ENCODE results near the gene NSG1.
A peak's percentile ranks its signal among the peaks of the same experiment; 100 is the strongest.

The NSG1 gene

DNA sequence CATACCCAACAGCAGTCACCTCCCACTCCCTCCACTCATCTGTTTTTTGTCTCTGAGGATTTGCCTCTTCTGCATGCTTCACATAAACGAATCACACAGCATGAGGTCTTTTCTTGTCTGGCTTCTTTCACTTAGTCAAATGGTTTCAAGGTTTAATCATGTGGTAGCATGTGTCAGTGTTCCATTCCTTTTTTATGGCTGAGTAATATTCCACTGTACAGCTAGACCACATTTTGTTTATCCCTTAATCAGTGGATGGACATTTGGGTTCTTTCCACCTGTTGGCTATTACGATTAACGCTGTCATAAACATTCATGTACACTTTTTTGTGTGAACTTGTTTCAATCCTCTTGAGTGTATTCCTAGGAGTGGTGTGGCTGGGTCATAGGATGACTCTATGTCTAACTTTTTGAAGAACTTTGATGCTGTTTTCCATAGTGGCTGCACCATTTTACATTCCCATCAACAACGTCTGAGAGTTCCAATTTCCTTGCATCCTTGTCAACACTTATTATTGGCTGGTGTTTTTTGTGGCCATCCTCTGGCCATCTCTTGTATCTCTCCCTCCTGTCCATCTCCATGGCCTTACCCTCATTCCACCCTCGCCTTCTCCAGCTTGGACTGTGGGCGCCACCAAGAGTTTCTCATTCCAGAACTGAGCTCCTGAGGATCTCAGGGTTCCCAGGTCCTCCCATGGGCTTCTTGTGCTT is 12.4 kb upstream of the NSG1 start:
- no peak for DNase-seq

DNA sequence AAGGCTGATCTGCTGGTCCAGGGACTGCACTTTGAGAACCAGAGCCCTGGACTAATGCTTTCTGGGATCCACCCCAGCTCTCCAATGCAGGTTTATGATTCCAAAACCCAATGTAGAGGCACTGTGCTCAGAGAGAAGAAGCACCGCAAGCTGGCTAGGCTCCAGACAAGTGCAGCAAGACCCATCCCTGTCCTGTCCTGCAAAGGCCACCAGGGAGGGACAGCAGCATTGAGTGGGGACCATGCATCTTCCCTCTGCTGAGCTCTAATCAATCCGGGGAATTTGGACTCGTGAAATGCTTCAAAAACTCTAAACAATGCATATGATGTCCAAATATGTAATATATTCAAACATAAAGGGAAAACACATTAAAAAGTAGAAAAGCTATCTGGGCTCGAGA is 10.8 kb upstream of the NSG1 start:
- DNase-seq: no peak

DNA sequence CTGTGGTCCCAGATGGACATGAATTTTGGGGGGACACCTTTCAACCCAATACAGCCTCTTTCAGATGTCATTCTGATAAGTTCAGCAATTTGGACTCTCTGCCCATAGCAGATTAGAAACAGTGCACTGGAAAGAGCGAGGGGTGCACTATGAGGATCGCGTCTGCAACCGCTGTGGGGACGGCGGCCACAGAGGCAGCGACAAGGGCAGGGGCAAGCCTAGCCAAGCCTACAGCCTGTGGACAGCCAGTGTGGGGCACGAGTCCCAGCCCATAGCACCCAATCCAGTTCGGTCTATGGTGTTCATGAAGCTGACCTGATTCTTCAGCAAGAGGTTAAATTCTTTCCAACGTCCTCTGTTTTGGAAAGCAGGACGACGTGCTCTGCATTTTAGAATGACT is 9.7 kb upstream of the NSG1 start:
- no peak for DNase-seq

DNA sequence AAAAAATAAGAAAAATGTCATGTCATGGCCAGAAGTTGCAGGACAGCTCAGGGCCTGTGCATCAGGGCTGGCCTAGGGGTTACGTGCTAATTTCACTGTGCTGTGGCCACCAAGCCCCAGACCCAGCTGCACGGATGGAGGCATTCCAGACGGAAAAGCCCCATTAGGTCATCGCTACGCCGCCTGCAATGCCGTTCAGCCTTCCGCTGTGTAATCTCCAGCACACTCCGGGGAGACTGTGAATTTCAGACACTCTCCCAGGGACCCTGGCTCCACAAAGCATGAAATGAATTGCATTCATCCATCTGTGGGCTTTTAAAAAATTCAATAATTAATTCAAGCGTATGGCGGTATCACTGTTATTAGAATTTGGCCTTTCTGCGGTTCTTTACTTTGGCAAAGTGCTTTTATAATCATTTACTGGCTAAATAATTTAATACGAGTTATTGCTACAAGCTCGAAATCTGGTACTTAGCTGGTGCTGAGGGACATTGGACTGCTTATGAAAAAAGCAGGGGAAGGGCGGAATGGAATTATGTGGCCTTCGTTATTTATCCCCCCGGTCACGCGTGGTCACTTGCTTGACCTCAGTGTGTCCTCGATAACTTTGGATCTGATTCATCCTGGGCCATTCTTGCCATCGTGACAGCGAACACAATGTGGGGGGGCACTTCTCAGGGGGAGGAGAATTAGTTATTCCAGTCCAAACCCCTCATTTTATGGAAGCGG is 9.0 kb upstream of the NSG1 start:
- DNase-seq: no peak

DNA sequence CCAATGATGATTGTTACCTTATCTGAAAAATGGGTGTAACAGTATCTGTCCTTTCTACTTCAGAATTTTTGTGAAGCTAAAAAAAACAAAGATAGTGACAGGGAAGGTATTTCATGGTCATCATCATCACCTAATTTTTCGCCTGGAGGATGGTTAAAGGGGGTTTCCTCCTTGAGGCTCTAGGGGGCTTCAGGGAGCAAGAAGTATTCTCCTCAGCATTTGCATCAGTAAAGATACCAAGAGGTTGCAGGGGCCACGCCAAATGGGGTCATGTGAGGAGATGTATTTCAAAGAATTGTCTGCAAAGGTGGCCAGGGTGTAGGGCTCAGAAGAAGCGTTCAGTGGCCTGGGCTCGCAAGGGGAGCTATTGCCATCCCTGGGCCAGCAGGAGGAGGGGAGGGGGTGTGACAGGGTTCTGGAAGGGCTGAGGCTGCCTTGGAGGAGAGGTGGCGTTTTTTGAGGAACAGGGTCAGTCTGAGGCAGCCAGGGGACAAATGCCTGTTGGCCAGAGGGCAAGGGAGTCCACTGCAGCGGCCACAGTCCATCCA is 7.3 kb upstream of the NSG1 start:
- DNase-seq: no peak

DNA sequence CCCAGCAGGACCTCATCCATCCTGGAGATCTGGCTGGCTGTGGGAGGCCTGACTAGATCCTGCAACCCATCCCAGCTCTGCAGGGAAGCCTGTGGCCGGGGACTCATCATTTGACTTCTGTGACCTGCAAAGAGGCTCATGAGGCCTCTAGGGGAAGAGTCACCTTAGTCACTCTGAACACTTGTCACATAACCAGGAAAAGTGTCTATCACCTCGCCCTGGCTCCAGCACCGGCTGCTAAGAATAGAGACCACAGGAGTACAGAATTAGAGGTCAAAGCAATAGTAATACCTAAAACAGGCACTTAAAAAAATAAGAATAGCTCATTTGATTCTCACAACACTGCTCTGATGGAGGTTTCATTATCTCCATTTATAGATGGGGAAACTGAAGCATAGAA is 3.8 kb upstream of the NSG1 start:
- no peak for DNase-seq

DNA sequence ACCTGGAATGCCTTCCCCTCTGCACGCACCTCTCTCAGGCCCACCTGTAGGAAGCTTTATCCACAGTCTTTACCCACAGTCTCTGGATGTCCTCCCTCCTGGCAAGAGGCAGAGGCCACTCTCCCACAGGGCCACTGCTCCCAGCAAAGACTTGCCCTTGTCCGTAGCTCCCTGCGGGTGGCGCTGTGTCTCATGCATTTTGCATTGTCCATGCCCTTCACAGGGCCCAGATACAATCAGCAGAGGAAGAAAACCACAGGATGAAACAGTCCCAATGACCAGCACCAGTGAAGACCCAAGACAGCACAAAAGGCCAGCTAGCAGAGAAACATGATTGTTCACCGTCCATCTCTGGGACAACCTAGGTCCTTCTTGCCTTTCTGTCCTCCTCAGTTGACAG is 2.1 kb upstream of the NSG1 start:
- DNase-seq: peak; percentile 33

DNA sequence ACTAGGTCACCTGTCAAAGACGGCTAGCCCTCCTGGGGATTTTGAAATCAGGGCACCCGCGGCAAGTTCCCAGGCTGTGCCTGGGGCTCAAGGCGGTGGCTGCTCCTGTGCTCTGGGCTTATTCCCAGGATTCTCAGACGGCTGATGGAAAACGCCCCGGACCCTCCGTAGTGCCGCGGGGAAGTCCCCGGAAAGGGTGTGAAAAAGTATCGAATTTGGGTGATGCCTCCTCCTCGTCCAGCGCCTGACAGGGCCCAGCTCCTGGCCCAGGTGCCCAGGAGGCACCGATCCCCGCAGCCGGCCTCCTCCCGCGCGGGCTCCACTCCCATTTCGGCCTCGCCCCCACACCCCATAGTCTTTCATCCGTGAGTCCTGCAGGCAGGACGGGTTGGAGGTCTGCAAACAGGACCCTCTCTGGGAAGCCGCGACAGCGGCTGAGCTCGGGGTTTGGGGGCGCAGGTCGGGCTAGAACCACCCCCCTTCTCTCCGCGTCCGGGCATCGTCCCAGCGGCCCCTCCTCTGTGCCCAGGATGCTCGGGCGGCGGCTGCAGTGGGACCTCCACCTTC is 1.1 kb upstream of the NSG1 start:
- DNase-seq: no peak

DNA sequence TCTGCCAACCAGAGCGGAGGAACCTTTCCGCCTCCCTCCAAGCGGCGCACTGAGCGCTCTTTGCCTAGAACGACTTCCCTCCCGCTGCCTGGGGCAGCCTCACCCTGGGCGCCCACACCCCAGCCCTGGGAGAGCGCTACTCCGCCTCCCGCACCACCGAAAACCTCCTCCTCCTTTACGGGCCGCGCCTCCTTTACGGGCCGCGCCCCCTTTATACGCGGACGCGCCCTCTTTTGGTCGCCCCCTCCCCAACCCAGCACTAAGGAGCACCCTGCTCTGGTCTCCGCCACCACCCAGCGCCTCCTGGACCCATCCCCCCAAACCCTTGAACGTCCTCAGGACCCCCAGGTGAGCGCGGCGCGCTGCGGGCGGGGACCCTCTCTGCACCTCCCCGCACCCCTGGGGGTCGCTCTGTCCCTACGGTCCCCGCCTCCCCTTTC is 586 bp upstream of the NSG1 start:
- peak; percentile 54 for DNase-seq

DNA sequence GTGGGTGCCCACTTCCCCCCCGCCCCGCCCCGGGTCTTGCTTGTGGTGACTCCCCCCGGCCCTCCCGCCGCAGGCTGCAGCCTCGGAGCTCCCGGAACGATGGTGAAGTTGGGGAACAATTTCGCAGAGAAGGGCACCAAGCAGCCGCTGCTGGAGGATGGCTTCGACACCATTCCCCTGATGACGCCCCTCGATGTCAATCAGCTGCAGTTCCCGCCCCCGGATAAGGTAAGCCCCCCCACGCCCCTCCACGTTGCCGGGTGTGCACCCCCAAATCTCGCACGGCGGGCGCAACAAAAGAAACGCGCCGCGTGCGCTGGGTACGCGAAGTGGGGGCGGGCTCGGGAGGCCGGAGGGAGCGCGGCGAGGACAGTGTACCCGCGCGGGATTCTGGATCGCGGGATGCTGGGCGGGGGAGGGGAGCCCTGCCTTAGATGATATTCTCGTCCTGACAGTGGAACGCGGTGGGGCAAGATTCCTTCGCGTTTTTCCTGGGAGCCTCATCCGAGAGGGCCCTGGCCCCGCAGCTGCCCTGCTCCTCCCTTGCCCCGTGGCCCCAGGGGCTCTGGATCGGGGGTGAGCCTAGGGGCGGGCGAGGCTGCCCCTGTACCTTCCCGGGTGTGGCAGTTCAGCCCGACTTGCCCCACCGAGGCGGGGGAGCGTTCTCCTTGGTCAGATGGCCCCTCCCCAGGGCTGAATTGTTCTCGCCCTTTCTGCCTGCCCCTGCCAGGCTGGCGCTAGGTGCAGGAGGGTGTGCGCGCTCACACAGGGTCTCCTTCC is 819 bp downstream of the NSG1 start:
- no peak for DNase-seq

DNA sequence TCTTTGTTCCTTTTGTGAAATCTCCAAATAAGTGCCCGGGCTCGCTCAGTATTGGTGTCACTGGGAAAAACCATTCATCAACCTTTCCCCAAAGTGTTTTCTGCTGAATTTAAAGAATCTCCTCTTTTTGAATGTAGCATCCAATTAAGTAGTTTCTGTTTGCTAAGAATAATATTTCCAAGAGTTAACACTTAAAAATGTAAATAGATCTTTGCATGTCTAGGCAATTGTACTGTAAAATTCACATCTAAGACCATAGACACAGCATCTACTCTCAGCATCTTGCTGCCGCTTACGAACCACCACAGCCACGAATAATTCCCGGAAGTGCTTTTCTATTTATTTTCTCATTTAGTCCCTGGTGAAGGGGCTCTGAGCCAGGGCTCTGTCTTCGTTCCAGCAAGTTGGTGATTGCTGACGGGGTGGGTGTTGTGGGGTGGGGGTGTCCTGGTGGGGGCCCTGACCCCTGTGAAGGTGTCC is 1.4 kb downstream of the NSG1 start:
- DNase-seq: peak; percentile 24

DNA sequence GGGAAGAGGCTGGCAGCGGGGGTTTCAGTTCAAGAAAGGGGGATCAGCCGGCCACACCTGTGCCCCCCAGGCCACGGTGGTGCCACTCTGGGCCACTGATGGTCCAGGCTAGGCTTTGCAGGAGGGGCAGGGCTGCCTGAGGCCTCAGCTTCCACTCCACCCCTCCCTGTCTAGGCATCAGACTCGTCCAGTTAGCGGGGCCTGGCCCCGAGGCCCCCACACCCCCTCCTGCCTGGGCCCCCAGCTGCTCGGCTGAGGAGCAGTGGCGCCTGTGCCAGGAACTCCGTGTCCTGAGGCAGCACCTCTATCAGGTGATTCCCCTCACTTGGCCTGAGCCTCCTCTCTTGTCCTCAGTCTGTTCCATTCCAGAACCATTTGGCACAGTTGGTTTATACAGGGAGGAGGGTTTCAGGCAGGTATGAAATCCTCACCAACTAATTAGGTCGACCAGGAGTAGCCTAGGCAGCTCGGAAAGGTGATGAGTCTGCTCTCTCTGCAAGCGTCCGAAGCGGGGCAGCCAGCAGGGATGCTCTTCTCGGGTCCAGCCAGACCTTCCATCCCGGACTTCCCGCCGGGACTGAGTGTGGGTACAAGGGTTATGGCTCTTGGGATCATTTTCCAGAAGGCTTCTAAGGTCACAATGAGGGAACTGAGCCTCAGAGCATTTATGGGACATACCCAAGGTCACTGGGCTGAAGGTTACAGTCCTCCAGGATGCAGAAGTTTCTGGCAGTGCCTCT is 2.1 kb downstream of the NSG1 start:
- no peak for DNase-seq

DNA sequence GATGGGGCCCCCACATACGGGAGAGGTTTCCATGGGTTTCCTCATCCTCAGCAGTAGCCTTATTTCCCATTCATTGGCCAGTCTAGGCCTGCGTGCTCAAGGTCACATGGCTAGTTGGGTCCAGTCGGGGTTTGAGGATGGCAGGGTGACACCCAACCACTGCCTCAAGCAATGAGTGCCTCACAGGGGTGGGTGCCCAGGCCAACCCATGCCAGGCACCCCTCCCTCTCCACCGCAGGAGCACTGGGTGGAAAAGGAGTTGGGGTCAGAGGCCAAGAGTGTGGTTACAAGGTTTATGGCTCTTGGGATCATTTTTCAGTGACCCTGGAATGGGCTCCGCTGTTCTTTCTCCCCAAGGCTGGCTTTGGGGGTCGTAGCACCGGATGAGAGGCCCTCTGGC is 3.1 kb downstream of the NSG1 start:
- DNase-seq: no peak

DNA sequence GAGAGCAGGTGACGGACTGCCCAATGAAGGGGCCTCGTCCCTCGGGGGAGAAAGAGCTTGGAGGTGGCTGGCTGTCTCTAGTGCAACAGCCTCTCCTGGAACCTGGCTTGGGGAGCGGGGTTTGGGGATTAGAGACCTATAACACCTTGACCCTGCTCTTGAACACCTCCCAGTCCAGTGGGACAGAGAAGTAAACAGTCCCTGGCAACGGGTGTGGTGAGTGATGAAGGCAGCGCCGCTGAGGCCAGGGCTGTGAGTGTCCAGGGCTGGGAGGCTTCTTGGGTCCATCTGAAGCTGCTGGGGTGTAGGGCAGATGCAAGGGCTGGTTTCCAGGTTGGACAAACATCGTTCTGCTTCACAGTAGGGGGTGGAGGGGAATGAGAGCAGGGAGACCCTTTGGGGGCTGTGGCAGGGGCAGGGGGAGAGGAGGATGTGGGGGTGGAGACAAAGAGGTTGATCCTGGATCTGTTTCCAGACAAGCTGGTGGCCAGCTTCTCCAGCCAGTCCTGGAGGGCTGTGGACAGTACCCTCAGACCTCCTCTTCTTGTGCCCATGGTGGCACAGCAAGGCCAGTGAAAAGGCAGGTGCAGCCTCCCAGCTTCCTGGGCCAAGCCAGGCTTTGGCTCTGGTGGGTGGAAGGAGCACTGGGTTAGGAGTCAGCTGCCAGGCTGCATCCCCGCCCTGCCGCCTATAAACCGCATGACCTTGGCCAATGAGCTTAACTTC is 3.8 kb downstream of the NSG1 start:
- no peak for DNase-seq

DNA sequence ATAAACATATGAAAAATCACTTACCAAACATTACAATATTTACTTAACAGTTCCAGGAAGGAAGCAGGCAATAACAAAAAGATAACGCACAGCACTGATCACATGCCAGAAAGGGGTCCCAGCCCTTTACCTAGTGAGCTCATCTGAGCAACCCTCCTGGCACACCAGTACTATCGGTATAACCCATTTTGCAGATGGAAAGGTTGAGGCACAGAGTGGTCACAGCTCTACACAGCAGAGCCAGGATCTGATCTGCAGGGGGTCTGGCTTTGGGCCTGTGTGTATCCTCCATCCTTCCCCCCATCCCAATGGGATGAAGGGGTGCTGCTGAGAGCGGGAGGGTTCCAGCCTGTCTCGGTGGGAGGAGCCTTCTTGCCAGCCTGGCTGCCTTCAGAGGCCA is 5.0 kb downstream of the NSG1 start:
- DNase-seq: no peak

DNA sequence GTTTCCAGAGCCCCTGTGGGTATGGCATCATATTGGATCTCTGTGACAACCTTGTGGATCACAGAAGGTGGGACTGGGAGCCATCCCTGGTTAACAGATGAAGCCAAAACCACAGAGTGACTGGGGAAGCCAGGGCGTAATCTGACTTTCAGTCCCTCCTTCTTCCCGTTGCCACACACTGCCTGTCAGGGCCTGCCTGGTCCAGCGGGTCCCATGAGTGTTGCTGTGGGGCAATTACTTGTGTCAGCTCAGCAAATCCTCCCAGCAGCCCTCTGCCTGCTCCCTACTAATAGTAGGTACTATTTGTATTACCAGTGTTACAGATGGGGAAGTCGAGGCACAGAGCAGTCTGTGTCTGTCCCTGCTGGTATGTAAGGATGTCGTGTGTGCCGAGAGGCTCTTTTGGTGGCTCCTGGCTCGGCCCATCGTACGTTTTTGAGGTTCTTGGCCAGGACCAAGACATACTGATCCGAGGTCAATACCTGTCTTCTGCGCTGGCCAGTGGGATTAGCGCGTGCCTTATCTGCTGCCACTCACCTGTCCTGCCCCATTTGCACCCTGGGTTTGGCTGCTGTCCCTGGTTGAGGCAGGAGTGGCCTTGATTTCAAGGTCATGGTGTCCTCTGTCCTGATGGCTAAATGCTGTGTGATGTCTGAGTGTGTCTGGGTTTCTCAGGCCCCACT is 5.7 kb downstream of the NSG1 start:
- no peak for DNase-seq

DNA sequence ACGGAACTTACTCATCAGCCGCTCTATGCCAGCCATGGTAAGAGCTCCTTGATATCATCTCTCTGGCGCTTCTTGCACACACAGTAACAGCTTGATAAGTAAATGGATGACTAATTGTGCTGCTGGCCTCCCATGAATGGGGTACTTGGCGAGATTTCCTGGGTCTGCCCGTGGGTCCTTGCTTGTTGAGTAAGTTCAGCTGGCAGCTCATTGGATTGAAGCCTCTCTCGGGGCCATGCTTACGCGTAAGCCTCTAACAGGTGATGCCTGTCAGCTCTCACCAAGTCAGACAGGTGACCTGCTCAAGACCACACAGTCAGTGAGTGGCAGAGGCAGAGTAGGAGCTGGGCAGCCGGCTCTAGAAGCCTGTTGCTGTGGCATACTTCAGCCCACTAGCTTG is 7.7 kb downstream of the NSG1 start:
- DNase-seq: peak; percentile 31

DNA sequence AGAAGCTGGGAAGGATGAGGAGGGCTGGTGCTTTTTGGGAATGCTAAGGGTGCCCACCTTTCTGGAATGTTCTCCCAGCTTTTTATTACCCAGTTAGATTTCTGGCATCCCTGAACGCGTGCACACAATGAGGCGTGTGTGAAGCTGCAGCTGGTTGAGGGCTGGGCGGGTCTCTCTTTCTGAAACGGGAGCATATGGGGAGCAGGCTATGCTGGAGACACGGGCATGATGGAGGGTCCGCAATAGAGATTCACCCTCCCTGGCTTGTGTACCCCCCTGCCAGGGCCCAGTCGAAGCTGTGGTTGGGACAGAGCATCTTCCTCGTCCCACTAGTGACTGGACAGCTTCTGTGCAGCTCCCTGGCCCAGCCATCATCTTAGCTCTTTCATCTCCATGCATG is 8.5 kb downstream of the NSG1 start:
- DNase-seq: no peak

DNA sequence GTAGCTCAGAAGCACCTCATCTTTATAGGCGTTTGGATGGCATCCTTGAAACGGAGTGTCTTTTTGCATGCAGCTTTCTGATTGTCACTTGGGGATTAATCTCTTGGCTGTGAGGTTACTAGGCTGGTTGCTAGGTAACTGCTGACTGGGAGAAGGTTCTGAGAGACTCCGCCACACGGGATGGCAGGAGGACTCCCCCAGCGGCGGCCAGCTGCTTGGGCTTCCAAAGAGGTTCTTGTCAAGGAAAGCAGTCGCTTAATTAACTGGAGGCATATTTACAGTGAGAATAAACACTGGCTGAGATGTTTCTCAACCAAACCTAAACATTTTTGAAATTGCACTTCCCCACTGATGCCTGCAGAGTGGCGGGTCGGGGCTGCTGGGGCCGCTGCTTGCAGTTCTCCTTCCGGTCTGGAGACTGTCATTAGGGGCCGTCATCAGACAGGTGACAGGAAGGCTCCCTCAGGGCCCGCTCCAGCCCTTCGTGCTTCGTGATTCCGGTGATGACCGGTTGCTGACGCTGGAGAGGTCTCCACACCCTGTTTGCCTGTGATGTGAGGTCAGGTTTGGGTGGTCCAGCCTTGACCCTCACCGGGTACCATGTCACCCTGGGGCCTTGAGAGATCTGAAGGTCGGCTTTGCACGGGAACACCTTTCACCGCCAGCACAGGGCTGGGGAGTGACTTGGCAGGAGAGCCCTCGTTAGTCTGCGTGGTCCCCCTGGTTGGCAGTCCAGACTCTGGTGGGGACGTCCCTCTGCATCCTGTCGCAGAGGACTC is 9.1 kb downstream of the NSG1 start:
- peak; percentile 25 for DNase-seq

Measured in hematopoietic multipotent progenitor cell treated with erythropoietin and hydrocortisone succinate and interleukin-3 and kit ligand, for 4 days (in vitro differentiated cells).